ENCODE measurements around the gene ARFGEF2.

- no peak for TF ChIP-seq L3MBTL2 (conservative IDR thresholded peaks at IDR 0.05)
- no peak for TF ChIP-seq SUZ12 (IDR thresholded peaks at IDR 0.05)
- no peak for TF ChIP-seq FOXK2 (IDR thresholded peaks at IDR 0.05)
These were observed 45.6 kb upstream of the ARFGEF2 start for GRCh38 chr20:48875914-48876240.

All from HEK293T (cell line).